NCI-H146 treated with DMSO at 0.1 percent for 48 hours (cell line): ENCODE measurements around the gene PLA2G7.
"Not testable (repeated sequence)": the region's sequence is repeated elsewhere in the genome, so short reads cannot be mapped to it uniquely, and the experiment has no call there.

Experiments used
- DNase-seq: peaks from one replicate; lab custom pipeline; 2025; ENCODE audit not compliant: unreplicated experiment; lab: John Stamatoyannopoulos, UW

Gene PLA2G7

DNA sequence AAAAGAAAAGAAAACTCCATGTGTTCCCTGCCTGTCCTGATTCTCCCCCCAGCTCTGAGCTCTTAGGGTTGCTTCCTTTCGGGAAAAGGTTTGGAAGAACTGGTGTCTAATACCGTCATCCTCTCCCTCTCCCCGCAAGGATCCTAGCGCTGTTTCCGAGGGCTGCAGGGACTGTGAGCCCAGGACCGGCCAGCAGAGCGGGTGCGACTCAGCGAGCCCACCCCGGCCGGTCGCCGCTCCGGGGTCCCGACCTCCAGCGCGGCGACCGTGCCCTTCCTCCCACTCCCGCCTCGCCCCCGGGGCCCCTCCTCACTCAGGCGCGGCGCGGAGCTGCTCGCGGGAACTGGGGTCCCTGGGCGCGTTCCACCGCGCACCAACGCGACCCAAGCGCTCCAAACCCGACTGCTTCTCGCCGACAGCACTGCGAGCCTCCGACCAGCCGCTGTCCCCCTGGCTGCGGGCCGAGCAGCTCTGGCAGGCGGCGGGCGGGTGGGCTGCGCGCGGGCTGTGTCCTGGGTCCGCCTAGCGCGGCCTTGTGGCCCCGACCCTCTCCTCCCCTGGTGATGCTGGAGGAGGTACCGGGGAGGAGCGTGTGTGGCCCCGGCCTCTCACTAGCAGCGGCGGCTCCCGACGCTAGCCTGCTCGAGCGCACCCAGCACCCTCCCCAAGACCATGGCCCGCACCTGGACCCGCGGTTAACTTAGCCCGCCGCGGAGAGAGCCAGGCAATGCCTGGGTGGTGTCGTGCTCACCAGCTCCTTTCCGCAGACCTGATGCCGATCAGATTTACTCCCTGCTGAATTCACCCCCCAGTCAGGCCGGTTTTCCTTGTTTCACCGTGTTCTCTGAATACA, at the start of gene PLA2G7:
Gene PLA2G7, minus strand, starts transcription at position 509 of the 853 bp plus-strand sequence. CDS start 12,484 bp downstream, outside the sequence.
- no peak for DNase-seq

DNA sequence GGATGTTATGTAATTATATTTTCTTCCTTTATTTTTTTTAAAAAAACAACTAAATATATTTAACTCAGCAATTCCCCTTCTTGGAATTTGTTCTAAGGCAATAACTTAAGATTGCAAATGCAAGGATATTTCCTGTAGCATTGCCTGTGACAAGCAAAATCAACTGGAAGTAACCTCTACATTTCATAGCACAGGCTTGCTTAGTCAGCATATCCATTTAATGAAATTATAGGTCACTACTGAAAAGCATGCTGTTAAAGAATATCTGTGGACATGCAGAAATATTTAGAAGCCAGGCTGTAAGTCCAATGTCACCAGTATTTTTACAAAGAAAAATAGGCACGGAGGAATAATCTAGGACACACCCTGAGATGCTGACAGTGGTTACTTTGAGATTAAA, 49.4 kb upstream of the PLA2G7 start:
- DNase-seq: no peak

- DNase-seq: no peak
Observed at GRCh38 chr6:46781478-46782378, 46.6 kb upstream of the PLA2G7 start.

- DNase-seq: no peak
Observed at GRCh38 chr6:46777476-46778346, 42.5 kb upstream of the PLA2G7 start.

GRCh38 chr6:46776070-46776712, 41.0 kb upstream of the PLA2G7 start:
- DNase-seq: no peak

DNA sequence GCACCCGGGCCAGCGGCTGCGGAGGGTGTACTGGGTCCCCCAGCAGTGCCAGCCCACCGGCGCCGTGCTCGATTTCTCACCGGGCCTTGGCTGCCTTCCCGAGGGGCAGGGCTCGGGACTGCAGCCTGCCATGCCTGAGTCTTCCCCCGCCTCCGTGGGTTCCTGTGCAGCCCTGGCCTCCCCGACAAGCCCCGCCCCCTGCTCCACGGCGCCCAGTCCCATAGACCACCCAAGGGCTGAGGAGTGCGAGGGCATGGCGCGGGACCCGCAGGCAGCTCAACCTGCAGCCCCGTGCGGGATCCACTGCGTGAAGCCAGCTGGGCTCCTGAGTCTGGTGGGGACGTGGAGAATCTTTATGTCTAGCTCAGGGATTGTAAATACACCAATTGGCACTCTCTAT, 39.6 kb upstream of the PLA2G7 start:
- not testable (repeated sequence) for DNase-seq

DNA sequence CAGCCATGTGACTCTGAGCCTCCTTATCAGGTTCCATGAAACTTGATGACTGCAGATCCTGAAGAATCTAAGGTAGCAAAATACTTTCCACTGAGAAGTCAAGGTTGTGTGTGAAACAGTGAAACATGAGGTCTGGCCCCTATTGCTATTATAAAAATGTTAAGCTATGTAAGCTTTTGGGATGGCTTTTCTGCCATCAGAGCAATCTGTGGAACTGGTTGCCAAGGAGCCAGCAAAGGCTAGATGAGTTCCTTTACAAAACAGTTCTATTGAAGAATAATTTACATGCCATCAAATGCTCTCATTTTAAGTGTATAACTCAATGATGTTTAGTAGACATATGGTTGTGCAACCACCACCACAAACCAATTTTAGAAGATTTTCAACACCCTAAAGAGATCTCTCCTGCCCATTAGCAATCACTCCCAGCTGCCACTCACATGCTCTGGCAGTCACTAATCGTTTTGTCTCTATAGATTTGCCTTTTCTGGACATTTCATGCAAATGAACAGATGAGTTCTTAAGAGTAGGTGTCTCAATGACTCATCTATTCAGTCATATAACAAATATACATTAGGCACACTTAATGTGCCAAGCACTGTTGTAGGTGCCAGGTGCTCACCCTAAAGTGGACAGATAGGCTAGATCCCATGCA, 38.2 kb upstream of the PLA2G7 start:
- no peak for DNase-seq

- DNase-seq: no peak
Observed at GRCh38 chr6:46772762-46773161, 37.6 kb upstream of the PLA2G7 start.

- no peak for DNase-seq
Observed at GRCh38 chr6:46772016-46772415, 36.8 kb upstream of the PLA2G7 start.

DNA sequence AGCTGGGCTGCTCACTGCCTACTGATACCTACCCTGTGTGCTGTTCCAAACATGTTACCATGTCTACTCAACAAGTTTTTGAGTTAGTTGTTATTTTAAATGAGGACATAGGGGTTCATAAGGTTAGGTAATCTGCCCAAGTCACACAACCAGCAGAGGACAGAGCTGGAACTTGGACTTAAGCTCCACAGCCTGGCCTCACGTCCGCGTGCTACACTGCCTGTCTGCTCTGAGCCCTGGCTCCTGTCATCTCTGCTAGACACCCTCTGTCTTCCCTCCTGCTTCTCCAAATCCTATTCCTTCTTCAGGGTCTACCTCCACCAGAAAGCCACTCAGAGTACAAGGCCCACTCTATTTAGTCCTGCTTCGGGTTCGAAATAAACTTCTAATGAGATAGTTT, 29.8 kb upstream of the PLA2G7 start:
- DNase-seq: no peak

DNA sequence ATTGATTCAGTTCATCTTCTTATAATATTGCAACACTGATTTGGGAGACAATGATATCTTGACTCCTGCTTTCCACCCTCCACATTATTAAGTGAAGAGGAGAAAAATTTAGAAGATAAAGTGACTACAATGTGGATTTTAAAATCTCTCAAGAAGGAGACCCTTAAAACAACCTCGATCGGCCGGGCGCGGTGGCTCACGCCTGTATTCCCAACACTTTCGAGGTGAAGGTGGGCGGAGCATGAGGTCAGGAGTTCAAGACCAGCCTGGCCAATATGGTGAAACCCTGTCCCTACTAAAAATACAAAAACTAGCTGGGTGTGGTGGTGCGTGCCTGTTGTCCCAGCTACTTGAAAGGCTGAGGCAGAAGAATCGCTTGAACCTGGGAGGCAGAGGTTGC, 29.1 kb upstream of the PLA2G7 start:
- DNase-seq: not testable (repeated sequence)

DNA sequence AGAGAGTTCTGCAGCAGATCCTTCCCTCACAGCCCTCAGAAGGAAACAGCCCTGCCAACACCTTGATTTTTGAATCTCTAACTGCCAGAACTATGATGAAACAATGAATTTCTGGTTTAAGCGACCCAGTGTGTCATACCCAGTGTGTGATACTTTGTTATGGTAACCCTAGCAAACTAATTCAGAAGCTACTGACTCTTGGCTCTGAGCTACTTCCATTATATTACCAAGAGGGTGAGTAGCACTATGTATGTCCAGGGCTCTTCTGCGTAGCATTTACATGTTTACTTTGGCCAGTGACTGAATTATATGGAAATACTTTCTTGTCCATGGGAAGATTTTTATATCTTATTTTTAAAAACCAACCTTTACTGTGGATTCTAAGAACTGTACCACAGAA, 28.3 kb upstream of the PLA2G7 start:
- no peak for DNase-seq

DNA sequence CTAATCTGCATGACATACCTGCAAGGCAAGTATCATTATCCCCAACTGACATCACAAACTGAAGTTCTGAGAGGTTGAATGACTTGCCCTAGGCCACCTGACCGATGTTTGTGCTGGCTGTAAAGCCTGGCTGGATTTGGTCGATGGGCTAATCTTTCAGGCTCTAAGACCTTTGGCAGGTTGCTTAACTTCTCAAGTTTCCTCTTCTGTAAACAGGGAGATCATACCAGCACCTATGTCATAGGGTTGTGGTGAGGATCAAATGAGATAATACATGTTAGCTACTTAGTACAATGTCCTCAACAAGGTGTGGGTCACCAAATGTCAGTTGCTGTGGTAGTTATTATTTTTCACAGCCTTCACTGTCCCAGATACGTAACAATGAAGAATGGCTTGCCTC, 25.8 kb upstream of the PLA2G7 start:
- no peak for DNase-seq

DNA sequence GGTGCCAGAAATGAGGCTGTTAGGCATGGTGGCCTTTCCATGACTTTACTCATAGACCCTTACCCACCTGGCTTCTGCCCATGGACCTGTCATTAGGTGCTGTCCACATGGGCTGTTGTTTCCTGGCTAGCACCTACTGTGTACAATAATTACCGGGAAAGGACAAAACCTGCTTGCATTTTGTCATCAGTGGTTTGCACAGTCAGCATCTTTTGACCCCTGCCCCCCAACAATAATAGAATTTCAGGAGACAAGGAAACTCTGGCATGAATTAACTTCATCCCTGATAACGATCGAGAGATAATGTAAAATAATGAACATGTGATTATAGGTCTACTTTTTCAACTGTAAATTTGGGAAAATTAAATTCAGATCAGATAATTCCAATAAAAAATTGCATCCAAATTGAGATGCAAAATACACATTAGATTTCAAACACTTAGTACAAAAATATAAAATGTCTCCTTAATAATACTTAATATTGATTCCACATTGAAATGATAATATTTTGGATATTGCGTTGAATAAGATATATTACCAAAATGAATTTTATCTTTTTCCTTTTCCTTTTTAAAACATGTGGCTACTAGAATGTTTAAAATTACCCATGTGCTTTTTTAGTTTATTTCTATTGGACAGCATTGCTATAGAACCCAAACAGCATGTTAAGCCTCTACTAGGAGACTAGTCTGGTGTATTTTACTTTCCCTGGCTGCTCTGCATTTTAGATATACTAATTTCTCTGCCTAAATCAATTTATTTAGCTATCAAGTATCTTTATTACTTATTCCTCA, 24.0 kb upstream of the PLA2G7 start:
- no peak for DNase-seq

DNA sequence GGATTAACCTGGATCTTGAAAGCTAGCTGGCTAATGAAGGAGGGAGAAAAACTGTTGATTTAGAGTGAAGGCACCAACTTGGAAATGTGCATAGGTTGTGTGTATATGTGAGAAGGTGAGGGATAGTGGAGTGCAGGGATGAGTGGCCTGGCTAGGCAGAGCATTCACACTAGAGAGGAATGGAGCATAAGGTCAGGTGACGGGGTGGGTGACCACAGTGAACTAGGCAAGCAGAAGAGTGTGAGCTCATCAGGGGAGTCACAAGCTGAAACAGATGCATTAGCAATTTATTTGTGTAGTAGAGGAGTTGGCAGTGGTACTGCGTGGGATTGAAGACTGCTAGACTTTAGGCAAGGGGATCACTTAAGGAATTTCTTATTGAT, 22.0 kb upstream of the PLA2G7 start:
- DNase-seq: no peak

- DNase-seq: no peak
Observed at GRCh38 chr6:46756469-46757213, 21.5 kb upstream of the PLA2G7 start.

- DNase-seq: no peak
Observed at GRCh38 chr6:46755865-46756264, 20.7 kb upstream of the PLA2G7 start.

- DNase-seq: no peak
Observed at GRCh38 chr6:46751658-46752057, 16.5 kb upstream of the PLA2G7 start.

DNA sequence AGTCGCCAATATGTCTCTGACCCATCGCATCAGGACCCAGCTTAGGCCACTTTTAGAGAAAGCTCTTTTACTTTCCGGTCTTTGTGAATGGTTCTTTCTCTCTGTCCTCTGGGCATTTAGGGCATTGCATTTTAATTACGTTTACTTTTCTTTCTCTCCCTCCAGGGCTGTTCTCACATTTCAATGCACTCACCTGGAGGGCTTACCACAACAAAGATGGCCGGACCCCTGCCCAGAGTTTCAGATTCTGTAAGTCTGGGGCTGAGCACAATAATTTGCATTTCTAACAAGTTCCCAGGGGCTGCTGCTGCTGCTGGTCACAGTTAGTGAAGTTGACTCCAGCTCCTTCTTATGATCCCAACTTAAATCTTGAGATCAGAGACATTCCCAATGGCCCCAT, 14.6 kb upstream of the PLA2G7 start:
- DNase-seq: no peak
